ENCODE data around the gene SNX17. TPM values are rescaled to one million over a fixed set of nuclear protein-coding genes. Genes with fewer than 3 reads are reported as not detected.

The SNX17 gene
- total and polyA plus RNA-seq, 2 of the 13 experiments (the other 11 are each of a cell fraction or from before 2014, with no cell fraction given), result 75.0 to 109 TPM

DNA sequence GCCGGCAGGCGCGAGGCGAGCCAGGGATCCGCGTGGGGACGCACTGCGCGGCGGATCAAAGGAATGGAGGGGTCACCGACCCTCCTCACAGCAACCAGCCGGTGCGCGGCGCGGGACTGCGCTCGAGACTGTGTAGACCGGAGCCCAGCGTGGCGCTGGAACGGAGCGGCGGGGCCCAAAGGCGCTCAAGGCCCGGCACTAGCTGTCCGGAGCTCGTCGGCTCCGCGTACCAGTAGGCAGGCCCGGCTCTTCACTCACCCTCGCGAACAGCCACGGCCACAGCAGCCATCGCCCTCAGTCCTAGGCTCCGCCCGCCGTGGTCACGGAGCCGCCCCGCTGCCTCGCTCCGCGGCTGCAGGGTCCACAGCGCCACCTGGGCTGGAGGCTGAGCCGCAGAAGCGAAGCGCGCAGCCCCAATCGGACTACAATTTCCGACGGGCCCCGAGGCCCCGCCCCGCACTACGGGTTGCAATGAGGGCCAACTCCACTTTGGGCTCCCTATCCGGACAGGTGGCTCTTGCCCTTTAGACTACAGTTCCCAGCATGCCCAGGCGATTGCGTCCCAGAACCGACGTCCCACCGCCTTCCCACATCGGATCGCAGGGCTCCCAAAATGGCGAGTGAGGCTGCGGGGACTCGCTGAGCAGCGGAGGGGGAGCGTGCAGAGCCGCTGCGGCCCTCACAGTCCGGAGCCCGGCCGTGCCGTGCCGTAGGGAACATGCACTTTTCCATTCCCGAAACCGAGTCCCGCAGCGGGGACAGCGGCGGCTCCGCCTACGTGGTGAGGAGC, at the start of gene SNX17, which contains the start of gene EIF2B4 (continued):
- TF ChIP-seq POLR2G (IDR thresholded peaks at IDR 0.05; ENCODE audit: low read depth, low read length), result peak; percentile 97
- no peak; the same call in 1 of the 2 replicates for TF ChIP-seq ATAD3A (CRISPR knock-in tag; IDR thresholded peaks at IDR 0.05)
- TF ChIP-seq, protein P1, sequence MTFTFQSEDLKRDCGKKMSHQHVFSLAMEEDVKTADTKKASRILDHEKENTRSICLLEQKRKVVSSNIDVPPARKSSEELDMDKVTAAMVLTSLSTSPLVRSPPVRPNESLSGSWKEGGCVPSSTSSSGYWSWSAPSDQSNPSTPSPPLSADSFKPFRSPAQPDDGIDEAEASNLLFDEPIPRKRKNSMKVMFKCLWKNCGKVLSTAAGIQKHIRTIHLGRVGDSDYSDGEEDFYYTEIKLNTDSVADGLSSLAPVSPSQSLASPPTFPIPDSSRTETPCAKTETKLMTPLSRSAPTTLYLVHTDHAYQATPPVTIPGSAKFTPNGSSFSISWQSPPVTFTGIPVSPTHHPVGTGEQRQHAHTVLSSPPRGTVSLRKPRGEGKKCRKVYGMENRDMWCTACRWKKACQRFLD (CRISPR knock-in tag; IDR thresholded peaks at IDR 0.05; ENCODE audit: borderline replicate concordance), result peak; percentile 73; the same call in 1 of the 2 replicates
- no peak for TF ChIP-seq SOX6 (IDR thresholded peaks at IDR 0.05)
- peak; percentile 94 for TF ChIP-seq SOX6 (CRISPR knock-in tag; IDR thresholded peaks at IDR 0.05)
- TF ChIP-seq ZNF333 (CRISPR knock-in tag; IDR thresholded peaks at IDR 0.05; ENCODE audit: borderline replicate concordance), result peak; percentile 93
- TF ChIP-seq, protein P2, sequence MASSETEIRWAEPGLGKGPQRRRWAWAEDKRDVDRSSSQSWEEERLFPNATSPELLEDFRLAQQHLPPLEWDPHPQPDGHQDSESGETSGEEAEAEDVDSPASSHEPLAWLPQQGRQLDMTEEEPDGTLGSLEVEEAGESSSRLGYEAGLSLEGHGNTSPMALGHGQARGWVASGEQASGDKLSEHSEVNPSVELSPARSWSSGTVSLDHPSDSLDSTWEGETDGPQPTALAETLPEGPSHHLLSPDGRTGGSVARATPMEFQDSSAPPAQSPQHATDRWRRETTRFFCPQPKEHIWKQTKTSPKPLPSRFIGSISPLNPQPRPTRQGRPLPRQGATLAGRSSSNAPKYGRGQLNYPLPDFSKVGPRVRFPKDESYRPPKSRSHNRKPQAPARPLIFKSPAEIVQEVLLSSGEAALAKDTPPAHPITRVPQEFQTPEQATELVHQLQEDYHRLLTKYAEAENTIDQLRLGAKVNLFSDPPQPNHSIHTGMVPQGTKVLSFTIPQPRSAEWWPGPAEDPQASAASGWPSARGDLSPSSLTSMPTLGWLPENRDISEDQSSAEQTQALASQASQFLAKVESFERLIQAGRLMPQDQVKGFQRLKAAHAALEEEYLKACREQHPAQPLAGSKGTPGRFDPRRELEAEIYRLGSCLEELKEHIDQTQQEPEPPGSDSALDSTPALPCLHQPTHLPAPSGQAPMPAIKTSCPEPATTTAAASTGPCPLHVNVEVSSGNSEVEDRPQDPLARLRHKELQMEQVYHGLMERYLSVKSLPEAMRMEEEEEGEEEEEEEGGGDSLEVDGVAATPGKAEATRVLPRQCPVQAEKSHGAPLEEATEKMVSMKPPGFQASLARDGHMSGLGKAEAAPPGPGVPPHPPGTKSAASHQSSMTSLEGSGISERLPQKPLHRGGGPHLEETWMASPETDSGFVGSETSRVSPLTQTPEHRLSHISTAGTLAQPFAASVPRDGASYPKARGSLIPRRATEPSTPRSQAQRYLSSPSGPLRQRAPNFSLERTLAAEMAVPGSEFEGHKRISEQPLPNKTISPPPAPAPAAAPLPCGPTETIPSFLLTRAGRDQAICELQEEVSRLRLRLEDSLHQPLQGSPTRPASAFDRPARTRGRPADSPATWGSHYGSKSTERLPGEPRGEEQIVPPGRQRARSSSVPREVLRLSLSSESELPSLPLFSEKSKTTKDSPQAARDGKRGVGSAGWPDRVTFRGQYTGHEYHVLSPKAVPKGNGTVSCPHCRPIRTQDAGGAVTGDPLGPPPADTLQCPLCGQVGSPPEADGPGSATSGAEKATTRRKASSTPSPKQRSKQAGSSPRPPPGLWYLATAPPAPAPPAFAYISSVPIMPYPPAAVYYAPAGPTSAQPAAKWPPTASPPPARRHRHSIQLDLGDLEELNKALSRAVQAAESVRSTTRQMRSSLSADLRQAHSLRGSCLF (CRISPR knock-in tag; IDR thresholded peaks at IDR 0.05; ENCODE audit: borderline replicate concordance), result peak; percentile 74; the same call in 1 of the 2 replicates
- TF ChIP-seq NR3C1 (CRISPR knock-in tag; IDR thresholded peaks at IDR 0.05), result peak; percentile 93; the same call in 1 of the 2 replicates
- TF ChIP-seq NKX3-1 (CRISPR knock-in tag; IDR thresholded peaks at IDR 0.05), result peak; percentile 95
- TF ChIP-seq ZNF557 (CRISPR knock-in tag; IDR thresholded peaks at IDR 0.05), result peak; percentile 81
- TF ChIP-seq, protein P3, sequence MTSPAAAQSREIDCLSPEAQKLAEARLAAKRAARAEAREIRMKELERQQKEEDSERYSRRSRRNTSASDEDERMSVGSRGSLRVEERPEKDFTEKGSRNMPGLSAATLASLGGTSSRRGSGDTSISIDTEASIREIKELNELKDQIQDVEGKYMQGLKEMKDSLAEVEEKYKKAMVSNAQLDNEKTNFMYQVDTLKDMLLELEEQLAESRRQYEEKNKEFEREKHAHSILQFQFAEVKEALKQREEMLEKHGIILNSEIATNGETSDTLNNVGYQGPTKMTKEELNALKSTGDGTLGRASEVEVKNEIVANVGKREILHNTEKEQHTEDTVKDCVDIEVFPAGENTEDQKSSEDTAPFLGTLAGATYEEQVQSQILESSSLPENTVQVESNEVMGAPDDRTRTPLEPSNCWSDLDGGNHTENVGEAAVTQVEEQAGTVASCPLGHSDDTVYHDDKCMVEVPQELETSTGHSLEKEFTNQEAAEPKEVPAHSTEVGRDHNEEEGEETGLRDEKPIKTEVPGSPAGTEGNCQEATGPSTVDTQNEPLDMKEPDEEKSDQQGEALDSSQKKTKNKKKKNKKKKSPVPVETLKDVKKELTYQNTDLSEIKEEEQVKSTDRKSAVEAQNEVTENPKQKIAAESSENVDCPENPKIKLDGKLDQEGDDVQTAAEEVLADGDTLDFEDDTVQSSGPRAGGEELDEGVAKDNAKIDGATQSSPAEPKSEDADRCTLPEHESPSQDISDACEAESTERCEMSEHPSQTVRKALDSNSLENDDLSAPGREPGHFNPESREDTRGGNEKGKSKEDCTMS (CRISPR knock-in tag; conservative IDR thresholded peaks at IDR 0.05), result no peak; the same call in 1 of the 2 replicates
- peak; percentile 95 for TF ChIP-seq POGZ (CRISPR knock-in tag; IDR thresholded peaks at IDR 0.05)
- peak; percentile 97; the same call in 1 of the 2 replicates for TF ChIP-seq CCDC6 (CRISPR knock-in tag; IDR thresholded peaks at IDR 0.05)
- TF ChIP-seq, protein P4, sequence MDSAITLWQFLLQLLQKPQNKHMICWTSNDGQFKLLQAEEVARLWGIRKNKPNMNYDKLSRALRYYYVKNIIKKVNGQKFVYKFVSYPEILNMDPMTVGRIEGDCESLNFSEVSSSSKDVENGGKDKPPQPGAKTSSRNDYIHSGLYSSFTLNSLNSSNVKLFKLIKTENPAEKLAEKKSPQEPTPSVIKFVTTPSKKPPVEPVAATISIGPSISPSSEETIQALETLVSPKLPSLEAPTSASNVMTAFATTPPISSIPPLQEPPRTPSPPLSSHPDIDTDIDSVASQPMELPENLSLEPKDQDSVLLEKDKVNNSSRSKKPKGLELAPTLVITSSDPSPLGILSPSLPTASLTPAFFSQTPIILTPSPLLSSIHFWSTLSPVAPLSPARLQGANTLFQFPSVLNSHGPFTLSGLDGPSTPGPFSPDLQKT (CRISPR knock-in tag; IDR thresholded peaks at IDR 0.05; ENCODE audit: borderline replicate concordance), result no peak
- TF ChIP-seq, protein P5, sequence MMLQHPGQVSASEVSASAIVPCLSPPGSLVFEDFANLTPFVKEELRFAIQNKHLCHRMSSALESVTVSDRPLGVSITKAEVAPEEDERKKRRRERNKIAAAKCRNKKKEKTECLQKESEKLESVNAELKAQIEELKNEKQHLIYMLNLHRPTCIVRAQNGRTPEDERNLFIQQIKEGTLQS (CRISPR knock-in tag; IDR thresholded peaks at IDR 0.05), result 0 out of 2 replicates have a peak, but pooled peaks have one; percentile 6
- peak; percentile 95 for TF ChIP-seq DMAP1 (CRISPR knock-in tag; IDR thresholded peaks at IDR 0.05)
- TF ChIP-seq SRSF1 (optimal IDR thresholded peaks at IDR 0.05; ENCODE audit: low read depth, low read length), result peak; percentile 90
- TF ChIP-seq CENPX (CRISPR knock-in tag; IDR thresholded peaks at IDR 0.05), result no peak
- TF ChIP-seq ZKSCAN1 (IDR thresholded peaks at IDR 0.05; ENCODE audit: low read length), result 0 out of 2 replicates have a peak, but pooled peaks have one; percentile 10
- TF ChIP-seq ZSCAN22 (CRISPR knock-in tag; IDR thresholded peaks at IDR 0.05), result 0 out of 2 replicates have a peak, but pooled peaks have one; percentile 40

Data from HepG2 (cell line).